Renal cortical epithelial cell (primary cell): ENCODE measurements around the gene MITD1. TPM values are rescaled to one million over a fixed set of nuclear protein-coding genes. Genes with fewer than 3 reads are reported as not detected.
"Not testable (repeated sequence)": the region's sequence is repeated elsewhere in the genome, so short reads cannot be mapped to it uniquely, and the experiment has no call there.

Experiments
- DNase-seq: peaks from one replicate; pipeline ENCODE4 v3.0.0-alpha.2; 2011; ENCODE audit warnings: low read depth
- total RNA-seq: library from RNA; depleted of rRNA; stranded (reverse); fragments of >200 nt; gene quantifications from 2 replicates; pipeline ENCODE4 v1.2.3, GENCODE V29; 2014

Gene MITD1
- total RNA-seq, 1 donor from 2014 or later: 25.8 TPM

- DNase-seq: peak; percentile 86
Observed at GRCh38 chr2:99154643-99155536, 26.0 kb downstream of the MITD1 start, which contains the start of the genes LIPT1 and TSGA10. Gene LIPT1, plus strand, starts transcription at chr2:99154967. Its CDS starts 6,991 bp downstream, at chr2:99161958. Gene TSGA10, minus strand, starts transcription at chr2:99154942. Its CDS starts 45,503 bp downstream, at chr2:99109439.

- no peak for DNase-seq
Observed at GRCh38 chr2:99153921-99154604, 26.8 kb downstream of the MITD1 start.

- no peak for DNase-seq
Observed at GRCh38 chr2:99152199-99152895, 28.5 kb downstream of the MITD1 start.

- DNase-seq: no peak
Observed at GRCh38 chr2:99150706-99151105, 30.2 kb downstream of the MITD1 start.

GRCh38 chr2:99141110-99142108 lies 39.4 kb downstream of the MITD1 start, which contains the start of gene C2orf15:
Gene C2orf15, plus strand, starts transcription at chr2:99141707. Its CDS starts 8,852 bp downstream, at chr2:99150559.
- DNase-seq: peak; percentile 77

- no peak for DNase-seq
Observed at GRCh38 chr2:99140860-99141109, 40.1 kb downstream of the MITD1 start.

- peak; percentile 47 for DNase-seq
Observed at GRCh38 chr2:99140056-99140859, 40.6 kb downstream of the MITD1 start.

- DNase-seq: no peak
Observed at GRCh38 chr2:99139003-99139402, 41.9 kb downstream of the MITD1 start.

GRCh38 chr2:99135044-99135556 lies 45.8 kb downstream of the MITD1 start:
- not testable (repeated sequence) for DNase-seq

- no peak for DNase-seq
Observed at GRCh38 chr2:99127981-99128380, 52.9 kb downstream of the MITD1 start.

Other genes with a start within 250 kb of the MITD1 start
- 3.0 and 6.3 TPM in 2 replicates for gene CRACDL, start 244.8 kb downstream of the MITD1 start, total RNA-seq
- 5.6 and 9.2 TPM in 2 replicates for gene C2orf15, start 39.4 kb downstream of the MITD1 start, total RNA-seq
- 13.9 and 21.6 TPM in 2 replicates for gene TSGA10, start 26.1 kb downstream of the MITD1 start, total RNA-seq
- 4.9 and 8.1 TPM in 2 replicates for gene LIPT1, start 26.1 kb downstream of the MITD1 start, total RNA-seq
- gene MRPL30, start 126 bp upstream of the MITD1 start, total RNA-seq: 45.1 and 45.3 TPM in 2 replicates
- not detected in 2 replicates for gene LYG2, start 74.6 kb upstream of the MITD1 start, total RNA-seq
- 0.70 TPM in 1 of 2 replicates, not detected in the other for gene LYG1, start 120.1 kb upstream of the MITD1 start, total RNA-seq
- gene TXNDC9, start 155.3 kb upstream of the MITD1 start, total RNA-seq: 114 and 179 TPM in 2 replicates
- gene EIF5B, start 156.3 kb upstream of the MITD1 start, total RNA-seq: 27.8 and 118 TPM in 2 replicates